ENCODE data around the gene CIAO2B.

CIAO2B gene

GRCh38 chr16:66928702-66929388, 5.4 kb downstream of the CIAO2B start:
- no peaks in the 10 kb centered on the region for H3K9me3 ChIP-seq (ENCODE audit: insufficient read depth, low read depth, low read length)
- H3K9ac ChIP-seq (ENCODE audit: low read depth, low read length, poor library complexity, severe bottlenecking), result no peak overlapping the region
- peaks cover 11% of the 10 kb centered on the region for H4K20me1 ChIP-seq (ENCODE audit: insufficient read depth, low read length, poor library complexity, severe bottlenecking)
- H2AFZ ChIP-seq (ENCODE audit: low read length), result no peak overlapping the region
- peaks cover 17% of the 10 kb centered on the region for H3K79me2 ChIP-seq (ENCODE audit: insufficient read depth, low read length)
- no peaks in the 10 kb centered on the region for H3K36me3 ChIP-seq (ENCODE audit: insufficient read depth, low read length)
- H3K9me2 ChIP-seq (replicated peaks; ENCODE audit: low read depth, low read length), result no peaks in the 10 kb centered on the region
- no peaks in the 10 kb centered on the region for H3K27me3 ChIP-seq (ENCODE audit: insufficient read depth, low read length, poor library complexity, severe bottlenecking)
- peak; percentile 83 for TF ChIP-seq CTCF (conservative IDR thresholded peaks at IDR 0.05; ENCODE audit: low read length)
- TF ChIP-seq EZH2phosphoT487 (IDR thresholded peaks at IDR 0.05; ENCODE audit: borderline replicate concordance), result no peak
- H3K4me3 ChIP-seq (ENCODE audit: low read length, poor library complexity, severe bottlenecking), result no peak overlapping the region
- no peak overlapping the region for H3K4me2 ChIP-seq (ENCODE audit: low read depth, low read length, poor library complexity, severe bottlenecking)
- no peaks in the 10 kb centered on the region for H3F3A ChIP-seq (ENCODE audit: low read depth)
- H3K4me1 ChIP-seq (ENCODE audit: insufficient read depth, low read length, poor library complexity, severe bottlenecking), result peaks cover 14% of the 10 kb centered on the region

GRCh38 chr16:66927918-66928649, 6.1 kb downstream of the CIAO2B start:
- no peak for TF ChIP-seq CTCF (conservative IDR thresholded peaks at IDR 0.05; ENCODE audit: low read length)
- H3K4me3 ChIP-seq (ENCODE audit: low read length, poor library complexity, severe bottlenecking), result no peak overlapping the region
- H3K9me3 ChIP-seq (ENCODE audit: insufficient read depth, low read depth, low read length), result no peaks in the 10 kb centered on the region
- no peak overlapping the region for H2AFZ ChIP-seq (ENCODE audit: low read length)
- no peak overlapping the region for H3K9ac ChIP-seq (ENCODE audit: low read depth, low read length, poor library complexity, severe bottlenecking)
- no peaks in the 10 kb centered on the region for H3K9me2 ChIP-seq (replicated peaks; ENCODE audit: low read depth, low read length)
- H3K27me3 ChIP-seq (ENCODE audit: insufficient read depth, low read length, poor library complexity, severe bottlenecking), result no peaks in the 10 kb centered on the region
- H3K36me3 ChIP-seq (ENCODE audit: insufficient read depth, low read length), result no peaks in the 10 kb centered on the region
- H3K4me2 ChIP-seq (ENCODE audit: low read depth, low read length, poor library complexity, severe bottlenecking), result no peak overlapping the region
- H4K20me1 ChIP-seq (ENCODE audit: insufficient read depth, low read length, poor library complexity, severe bottlenecking), result peaks cover 5% of the 10 kb centered on the region
- peaks cover 9% of the 10 kb centered on the region for H3K79me2 ChIP-seq (ENCODE audit: insufficient read depth, low read length)
- H3F3A ChIP-seq (ENCODE audit: low read depth), result no peaks in the 10 kb centered on the region
- H3K4me1 ChIP-seq (ENCODE audit: insufficient read depth, low read length, poor library complexity, severe bottlenecking), result peaks cover 7% of the 10 kb centered on the region

GRCh38 chr16:66926961-66927436, 7.2 kb downstream of the CIAO2B start:
- H3K4me2 ChIP-seq (ENCODE audit: low read depth, low read length, poor library complexity, severe bottlenecking), result no peak overlapping the region
- no peak overlapping the region for H3K4me3 ChIP-seq (ENCODE audit: low read length, poor library complexity, severe bottlenecking)
- no peaks in the 10 kb centered on the region; the same call in 1 of the 2 replicates for H3K79me2 ChIP-seq (ENCODE audit: insufficient read depth, low read length)
- H3K9ac ChIP-seq (ENCODE audit: low read depth, low read length, poor library complexity, severe bottlenecking), result no peak overlapping the region
- H3K27me3 ChIP-seq (ENCODE audit: insufficient read depth, low read length, poor library complexity, severe bottlenecking), result no peaks in the 10 kb centered on the region
- no peaks in the 10 kb centered on the region for H3K4me1 ChIP-seq (ENCODE audit: insufficient read depth, low read length, poor library complexity, severe bottlenecking)
- H4K20me1 ChIP-seq (ENCODE audit: insufficient read depth, low read length, poor library complexity, severe bottlenecking), result no peaks in the 10 kb centered on the region
- no peaks in the 10 kb centered on the region for H3F3A ChIP-seq (ENCODE audit: low read depth)
- no peaks in the 10 kb centered on the region for H3K9me3 ChIP-seq (ENCODE audit: insufficient read depth, low read depth, low read length)
- TF ChIP-seq EZH2phosphoT487 (IDR thresholded peaks at IDR 0.05; ENCODE audit: borderline replicate concordance) (no peak), CTCF (conservative IDR thresholded peaks at IDR 0.05; ENCODE audit: low read length) (no peak)
- H2AFZ ChIP-seq (ENCODE audit: low read length), result no peak overlapping the region
- H3K9me2 ChIP-seq (replicated peaks; ENCODE audit: low read depth, low read length), result no peaks in the 10 kb centered on the region
- H3K36me3 ChIP-seq (ENCODE audit: insufficient read depth, low read length), result no peaks in the 10 kb centered on the region
